GM23338 (cell line): ENCODE measurements around the gene PGGT1B. TPM values are rescaled to one million over a fixed set of nuclear protein-coding genes. Genes with fewer than 3 reads are reported as not detected.

Source experiments
- ATAC-seq: fragments of 200-7000 bp; cut with Tn5 transposase; 3 replicates; pipeline ENCODE4 v1.9.1; 2020
- DNase-seq: peaks from one replicate; pipeline ENCODE4 v3.0.0-alpha.2; 2015; ENCODE audit warnings: low spot score
- H2AFZ ChIP-seq: fragments of 200-600 bp; sonication (generic); 2 replicates; pipeline ENCODE4 v1.8.0; 2016; ENCODE audit warnings: antibody characterized with exemption, mild to moderate bottlenecking, moderate library complexity
- H3F3A ChIP-seq: fragments of 200-600 bp; sonication (generic); replicated peaks from 2 replicates; pipeline ENCODE4 v1.8.0; 2017; ENCODE audit warnings: antibody characterized with exemption, mixed run types, low read depth
- H3K27ac ChIP-seq: fragments of 200-600 bp; sonication (generic); 2 replicates; pipeline ENCODE4 v1.6.1; 2016; ENCODE audit warnings: low read depth
- H3K27me3 ChIP-seq: fragments of 200-600 bp; sonication (generic); 2 replicates; pipeline ENCODE4 v1.8.0; 2016; ENCODE audit warnings: mild to moderate bottlenecking, mixed run types, moderate library complexity; ENCODE audit not compliant: insufficient read depth
- H3K36me3 ChIP-seq: fragments of 200-600 bp; sonication (generic); 2 replicates; pipeline ENCODE4 v1.8.0; 2016; ENCODE audit warnings: mild to moderate bottlenecking; ENCODE audit not compliant: insufficient read depth
- H3K4me1 ChIP-seq: fragments of 200-600 bp; sonication (generic); 2 replicates; pipeline ENCODE4 v1.8.0; 2016; ENCODE audit warnings: mild to moderate bottlenecking, moderate library complexity; ENCODE audit not compliant: insufficient read depth
- H3K4me2 ChIP-seq: fragments of 200-600 bp; sonication (generic); 2 replicates; pipeline ENCODE4 v1.7.1; 2017; ENCODE audit warnings: mixed run types
- H3K4me3 ChIP-seq: fragments of 200-600 bp; sonication (generic); 2 replicates; pipeline ENCODE4 v1.6.1; 2016; ENCODE audit warnings: mixed run types
- H3K79me2 ChIP-seq: fragments of 200-600 bp; sonication (generic); replicated peaks from 2 replicates; pipeline ENCODE4 v1.8.0; 2017; ENCODE audit warnings: mild to moderate bottlenecking; ENCODE audit not compliant: insufficient read depth
- H3K9me2 ChIP-seq: fragments of 200-600 bp; sonication (generic); 2 replicates; pipeline ENCODE4 v1.8.0; 2017; ENCODE audit not compliant: insufficient read depth
- H4K20me1 ChIP-seq: fragments of 200-600 bp; sonication (generic); replicated peaks from 2 replicates; pipeline ENCODE4 v1.8.0; 2017; ENCODE audit warnings: mild to moderate bottlenecking; ENCODE audit not compliant: insufficient read depth
- H3K27ac Mint-ChIP-seq: 2 replicates; pipeline ENCODE4 v1.8.0; 2020; ENCODE audit warnings: inconsistent platforms, mild to moderate bottlenecking, moderate library complexity, mixed read lengths
- H3K27me3 Mint-ChIP-seq: 3 replicates; pipeline ENCODE4 v1.8.0; 2022; ENCODE audit warnings: low read depth, mild to moderate bottlenecking, moderate library complexity, mixed read lengths, inconsistent platforms; ENCODE audit not compliant: insufficient read depth, poor library complexity
- H3K36me3 Mint-ChIP-seq: 3 replicates; pipeline ENCODE4 v1.8.0; 2021; ENCODE audit warnings: low read depth, mild to moderate bottlenecking, inconsistent platforms, moderate library complexity, mixed read lengths
- H3K4me1 Mint-ChIP-seq: 3 replicates; pipeline ENCODE4 v1.8.0; 2020; ENCODE audit warnings: mild to moderate bottlenecking, inconsistent platforms, mixed read lengths
- H3K4me3 Mint-ChIP-seq: 3 replicates; pipeline ENCODE4 v1.8.0; 2021; ENCODE audit warnings: moderate library complexity, mild to moderate bottlenecking, inconsistent platforms, mixed read lengths
- H3K9me3 Mint-ChIP-seq: 3 replicates; pipeline ENCODE4 v1.8.0; 2020; ENCODE audit warnings: moderate library complexity, mild to moderate bottlenecking, inconsistent platforms, mixed read lengths
- ETS1 ChIP-seq: IDR thresholded peaks from 2 replicates; pipeline ENCODE4 v1.6.1; 2016; ENCODE audit warnings: antibody characterized with exemption
- POLR2AphosphoS5 ChIP-seq: IDR thresholded peaks from 2 replicates; pipeline ENCODE4 v1.6.1; 2016; ENCODE audit warnings: antibody characterized with exemption, low read depth
- polyA plus RNA-seq: library from polyadenylated mRNA; unstranded; fragments of >200 nt; fragmentation: Nextera tagmentation; extraction: Ambion mirVana; gene quantifications from 2 replicates; pipeline ENCODE4 v1.2.1, GENCODE V29; 2016
- total RNA-seq: library from RNA; depleted of rRNA; stranded (reverse); fragments of >200 nt; shearing (Covaris generic); gene quantifications from 2 replicates; pipeline ENCODE4 v1.2.3, GENCODE V29; 2014
- TF ChIP-seq, protein P1 (sequence below), 2 experiments: fragments of 200-600 bp in 1 of 2; sonication (generic) in 1 of 2; conservative IDR thresholded peaks; 2 replicates each; pipeline versions ENCODE4 v1.5.1 to v1.6.1; 2016 to 2017; ENCODE audit warnings: antibody characterized with exemption in 2 of 2, low read depth in 2 of 2, mild to moderate bottlenecking in 2 of 2, moderate library complexity in 1 of 2
- TF ChIP-seq, protein P2 (sequence below): fragments of 250-450 bp; sonication (Bioruptor Pico); IDR thresholded peaks from 2 replicates; pipeline ENCODE4 v1.5.0; 2020; ENCODE audit warnings: mild to moderate bottlenecking, moderate library complexity

Gene PGGT1B
- total and polyA plus RNA-seq, 2 experiments from 2014 or later, result 8.6 to 12.9 TPM

DNA sequence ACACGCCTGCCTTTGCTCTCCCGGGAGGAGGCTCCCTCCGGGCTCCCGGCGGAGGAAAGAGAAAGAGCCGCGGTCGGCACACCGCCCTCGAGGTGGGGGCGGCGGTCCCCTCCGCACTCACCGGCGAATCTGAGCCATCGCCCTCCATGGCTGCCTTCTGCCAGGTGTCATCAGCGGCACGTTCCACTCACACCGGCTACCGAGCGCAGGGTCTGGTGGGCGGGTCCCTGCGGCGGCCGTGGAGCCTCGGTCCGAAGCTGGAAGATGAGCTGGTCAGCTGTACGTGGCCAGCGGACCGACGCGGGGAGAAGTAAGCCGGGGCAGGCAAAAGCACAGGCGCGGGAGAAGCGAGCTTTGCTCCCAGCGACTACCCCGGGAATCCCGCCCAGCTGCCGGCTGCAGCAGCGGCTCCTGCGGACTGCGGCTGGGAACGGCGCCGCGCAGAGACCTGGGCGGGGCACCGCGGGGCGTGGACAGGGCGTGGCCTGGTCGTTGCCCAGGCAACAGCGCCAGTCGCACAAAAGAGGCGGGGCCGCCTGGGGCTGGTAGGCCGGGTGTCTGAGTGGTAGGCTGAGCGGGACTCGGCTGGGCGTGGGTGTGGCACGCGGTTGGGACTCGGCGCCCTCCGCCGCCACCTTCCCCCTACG, 93.1 kb downstream of the PGGT1B start, which contains the start of gene TRIM36:
TRIM36 (minus strand) TSS at position 422 of the 647 bp plus-strand sequence; CDS start at position 148, 274 bp downstream.
- Mint-ChIP-seq H3K4me3 (peak within 1 kb of the TSS; percentile 89), H3K36me3 (peaks cover 42% of the 10 kb centered on the region), H3K27ac (peak within 1 kb of the TSS; percentile 86), H3K27me3 (peaks cover 24% of the 10 kb centered on the region), H3K9me3 (peaks cover 41% of the 10 kb centered on the region), H3K4me1 (peaks cover 12% of the 10 kb centered on the region)
- H3K27me3 ChIP-seq, result peaks cover 52% of the 10 kb centered on the region
- ATAC-seq, result peak; percentile 85
- peak within 1 kb of the TSS; percentile 99 for H3K4me2 ChIP-seq
- no peaks in the 10 kb centered on the region for H3K9me2 ChIP-seq
- H2AFZ ChIP-seq, result peak within 1 kb of the TSS; percentile 99
- H3K27ac ChIP-seq, result 0 out of 2 replicates have a peak within 1 kb of the TSS, but pooled peaks have one; percentile 74
- H3K79me2 ChIP-seq, result peaks cover 16% of the 10 kb centered on the region
- TF ChIP-seq, protein P1, sequence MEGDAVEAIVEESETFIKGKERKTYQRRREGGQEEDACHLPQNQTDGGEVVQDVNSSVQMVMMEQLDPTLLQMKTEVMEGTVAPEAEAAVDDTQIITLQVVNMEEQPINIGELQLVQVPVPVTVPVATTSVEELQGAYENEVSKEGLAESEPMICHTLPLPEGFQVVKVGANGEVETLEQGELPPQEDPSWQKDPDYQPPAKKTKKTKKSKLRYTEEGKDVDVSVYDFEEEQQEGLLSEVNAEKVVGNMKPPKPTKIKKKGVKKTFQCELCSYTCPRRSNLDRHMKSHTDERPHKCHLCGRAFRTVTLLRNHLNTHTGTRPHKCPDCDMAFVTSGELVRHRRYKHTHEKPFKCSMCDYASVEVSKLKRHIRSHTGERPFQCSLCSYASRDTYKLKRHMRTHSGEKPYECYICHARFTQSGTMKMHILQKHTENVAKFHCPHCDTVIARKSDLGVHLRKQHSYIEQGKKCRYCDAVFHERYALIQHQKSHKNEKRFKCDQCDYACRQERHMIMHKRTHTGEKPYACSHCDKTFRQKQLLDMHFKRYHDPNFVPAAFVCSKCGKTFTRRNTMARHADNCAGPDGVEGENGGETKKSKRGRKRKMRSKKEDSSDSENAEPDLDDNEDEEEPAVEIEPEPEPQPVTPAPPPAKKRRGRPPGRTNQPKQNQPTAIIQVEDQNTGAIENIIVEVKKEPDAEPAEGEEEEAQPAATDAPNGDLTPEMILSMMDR (conservative IDR thresholded peaks at IDR 0.05; ENCODE audit: low read depth in 2 of 2), result 0 out of 4 replicates have a peak, but pooled peaks of 1 of the 2 experiments have one; percentile 15
- TF ChIP-seq, protein P2, sequence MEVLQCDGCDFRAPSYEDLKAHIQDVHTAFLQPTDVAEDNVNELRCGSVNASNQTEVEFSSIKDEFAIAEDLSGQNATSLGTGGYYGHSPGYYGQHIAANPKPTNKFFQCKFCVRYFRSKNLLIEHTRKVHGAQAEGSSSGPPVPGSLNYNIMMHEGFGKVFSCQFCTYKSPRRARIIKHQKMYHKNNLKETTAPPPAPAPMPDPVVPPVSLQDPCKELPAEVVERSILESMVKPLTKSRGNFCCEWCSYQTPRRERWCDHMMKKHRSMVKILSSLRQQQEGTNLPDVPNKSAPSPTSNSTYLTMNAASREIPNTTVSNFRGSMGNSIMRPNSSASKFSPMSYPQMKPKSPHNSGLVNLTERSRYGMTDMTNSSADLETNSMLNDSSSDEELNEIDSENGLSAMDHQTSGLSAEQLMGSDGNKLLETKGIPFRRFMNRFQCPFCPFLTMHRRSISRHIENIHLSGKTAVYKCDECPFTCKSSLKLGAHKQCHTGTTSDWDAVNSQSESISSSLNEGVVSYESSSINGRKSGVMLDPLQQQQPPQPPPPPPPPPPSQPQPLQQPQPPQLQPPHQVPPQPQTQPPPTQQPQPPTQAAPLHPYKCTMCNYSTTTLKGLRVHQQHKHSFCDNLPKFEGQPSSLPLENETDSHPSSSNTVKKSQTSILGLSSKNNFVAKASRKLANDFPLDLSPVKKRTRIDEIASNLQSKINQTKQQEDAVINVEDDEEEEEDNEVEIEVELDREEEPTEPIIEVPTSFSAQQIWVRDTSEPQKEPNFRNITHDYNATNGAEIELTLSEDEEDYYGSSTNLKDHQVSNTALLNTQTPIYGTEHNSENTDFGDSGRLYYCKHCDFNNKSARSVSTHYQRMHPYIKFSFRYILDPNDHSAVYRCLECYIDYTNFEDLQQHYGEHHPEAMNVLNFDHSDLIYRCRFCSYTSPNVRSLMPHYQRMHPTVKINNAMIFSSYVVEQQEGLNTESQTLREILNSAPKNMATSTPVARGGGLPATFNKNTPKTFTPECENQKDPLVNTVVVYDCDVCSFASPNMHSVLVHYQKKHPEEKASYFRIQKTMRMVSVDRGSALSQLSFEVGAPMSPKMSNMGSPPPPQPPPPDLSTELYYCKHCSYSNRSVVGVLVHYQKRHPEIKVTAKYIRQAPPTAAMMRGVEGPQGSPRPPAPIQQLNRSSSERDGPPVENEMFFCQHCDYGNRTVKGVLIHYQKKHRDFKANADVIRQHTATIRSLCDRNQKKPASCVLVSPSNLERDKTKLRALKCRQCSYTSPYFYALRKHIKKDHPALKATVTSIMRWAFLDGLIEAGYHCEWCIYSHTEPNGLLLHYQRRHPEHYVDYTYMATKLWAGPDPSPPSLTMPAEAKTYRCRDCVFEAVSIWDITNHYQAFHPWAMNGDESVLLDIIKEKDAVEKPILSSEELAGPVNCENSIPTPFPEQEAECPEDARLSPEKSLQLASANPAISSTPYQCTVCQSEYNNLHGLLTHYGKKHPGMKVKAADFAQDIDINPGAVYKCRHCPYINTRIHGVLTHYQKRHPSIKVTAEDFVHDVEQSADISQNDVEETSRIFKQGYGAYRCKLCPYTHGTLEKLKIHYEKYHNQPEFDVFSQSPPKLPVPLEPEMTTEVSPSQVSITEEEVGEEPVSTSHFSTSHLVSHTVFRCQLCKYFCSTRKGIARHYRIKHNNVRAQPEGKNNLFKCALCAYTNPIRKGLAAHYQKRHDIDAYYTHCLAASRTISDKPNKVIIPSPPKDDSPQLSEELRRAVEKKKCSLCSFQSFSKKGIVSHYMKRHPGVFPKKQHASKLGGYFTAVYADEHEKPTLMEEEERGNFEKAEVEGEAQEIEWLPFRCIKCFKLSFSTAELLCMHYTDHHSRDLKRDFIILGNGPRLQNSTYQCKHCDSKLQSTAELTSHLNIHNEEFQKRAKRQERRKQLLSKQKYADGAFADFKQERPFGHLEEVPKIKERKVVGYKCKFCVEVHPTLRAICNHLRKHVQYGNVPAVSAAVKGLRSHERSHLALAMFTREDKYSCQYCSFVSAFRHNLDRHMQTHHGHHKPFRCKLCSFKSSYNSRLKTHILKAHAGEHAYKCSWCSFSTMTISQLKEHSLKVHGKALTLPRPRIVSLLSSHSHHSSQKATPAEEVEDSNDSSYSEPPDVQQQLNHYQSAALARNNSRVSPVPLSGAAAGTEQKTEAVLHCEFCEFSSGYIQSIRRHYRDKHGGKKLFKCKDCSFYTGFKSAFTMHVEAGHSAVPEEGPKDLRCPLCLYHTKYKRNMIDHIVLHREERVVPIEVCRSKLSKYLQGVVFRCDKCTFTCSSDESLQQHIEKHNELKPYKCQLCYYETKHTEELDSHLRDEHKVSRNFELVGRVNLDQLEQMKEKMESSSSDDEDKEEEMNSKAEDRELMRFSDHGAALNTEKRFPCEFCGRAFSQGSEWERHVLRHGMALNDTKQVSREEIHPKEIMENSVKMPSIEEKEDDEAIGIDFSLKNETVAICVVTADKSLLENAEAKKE (CRISPR knock-in tag), result no peak
- peak; percentile 89 for TF ChIP-seq POLR2AphosphoS5
- peak; percentile 14; the same call in 1 of the 2 replicates for TF ChIP-seq ETS1
- DNase-seq, result peak; percentile 93
- H3K4me1 ChIP-seq, result peaks cover 16% of the 10 kb centered on the region
- H4K20me1 ChIP-seq, result peaks cover 5% of the 10 kb centered on the region
- H3F3A ChIP-seq, result no peaks in the 10 kb centered on the region
- H3K4me3 ChIP-seq, result peak within 1 kb of the TSS; percentile 96
- peaks cover 3% of the 10 kb centered on the region; the same call in 1 of the 2 replicates for H3K36me3 ChIP-seq
